Hepatocyte (in vitro differentiated cells): ENCODE results near the gene CCN5. TPM values are rescaled to one million over a fixed set of nuclear protein-coding genes. Genes with fewer than 3 reads are reported as not detected.

Experiments used
- DNase-seq: peaks from one replicate; pipeline ENCODE4 v3.0.0-alpha.2; 2016; ENCODE audit warnings: low spot score
- H2AFZ ChIP-seq: fragments of 200-600 bp; sonication (generic); 2 replicates; pipeline ENCODE4 v1.6.0; 2016; ENCODE audit warnings: antibody characterized with exemption, mild to moderate bottlenecking
- H3K27ac ChIP-seq: fragments of 200-600 bp; sonication (generic); 2 replicates; pipeline ENCODE4 v1.5.1; 2016; ENCODE audit warnings: mild to moderate bottlenecking
- H3K27me3 ChIP-seq: fragments of 200-600 bp; sonication (generic); 2 replicates; pipeline ENCODE4 v1.6.1; 2016
- H3K36me3 ChIP-seq: fragments of 200-600 bp; sonication (generic); replicated peaks from 2 replicates; pipeline ENCODE4 v1.5.1; 2016; ENCODE audit warnings: low read depth; ENCODE audit not compliant: insufficient read depth
- H3K4me1 ChIP-seq: fragments of 200-600 bp; sonication (generic); 2 replicates; pipeline ENCODE4 v1.5.1; 2016; ENCODE audit warnings: mild to moderate bottlenecking, moderate library complexity; ENCODE audit not compliant: insufficient read depth
- H3K4me2 ChIP-seq: fragments of 200-600 bp; sonication (generic); 2 replicates; pipeline ENCODE4 v1.6.0; 2016
- H3K4me3 ChIP-seq: fragments of 200-600 bp; sonication (generic); 2 replicates; pipeline ENCODE4 v1.5.1; 2016; ENCODE audit warnings: mild to moderate bottlenecking
- H3K79me2 ChIP-seq: fragments of 200-600 bp; sonication (generic); 2 replicates; pipeline ENCODE4 v1.6.0; 2017; ENCODE audit warnings: mild to moderate bottlenecking
- H3K9me2 ChIP-seq: fragments of 200-600 bp; sonication (generic); replicated peaks from 2 replicates; pipeline ENCODE4 v1.6.0; 2017; ENCODE audit warnings: mild to moderate bottlenecking; ENCODE audit not compliant: insufficient read depth
- H3K9me3 ChIP-seq: fragments of 200-600 bp; sonication (generic); 2 replicates; pipeline ENCODE4 v1.5.1; 2016; ENCODE audit warnings: low read depth, mild to moderate bottlenecking
- H4K20me1 ChIP-seq: fragments of 200-600 bp; sonication (generic); 2 replicates; pipeline ENCODE4 v1.6.0; 2016; ENCODE audit warnings: mild to moderate bottlenecking; ENCODE audit not compliant: insufficient read depth, poor library complexity, severe bottlenecking
- CTCF ChIP-seq: fragments of 200-600 bp; sonication (generic); IDR thresholded peaks from 2 replicates; pipeline ENCODE4 v1.5.1; 2016; ENCODE audit warnings: antibody characterized with exemption, mild to moderate bottlenecking; ENCODE audit not compliant: poor library complexity
- EZH2 ChIP-seq: fragments of 200-600 bp; sonication (generic); IDR thresholded peaks from 2 replicates; pipeline ENCODE4 v1.6.1; 2016; ENCODE audit warnings: antibody characterized with exemption, mild to moderate bottlenecking, borderline replicate concordance
- EZH2phosphoT487 ChIP-seq: fragments of 200-600 bp; sonication (generic); IDR thresholded peaks from one replicate; pipeline ENCODE4 v1.6.1; 2018; ENCODE audit warnings: antibody characterized with exemption, mild to moderate bottlenecking, low read depth, moderate library complexity; ENCODE audit not compliant: unreplicated experiment, severe bottlenecking
- WGBS: methylation state at CpG from one replicate; pipeline ENCODE4 v1.1.6; 2016; ENCODE audit warnings: low lambda C conversion rate; ENCODE audit errors: missing lambda C conversion rate; 5-methylcytosine and 5-hydroxymethylcytosine counted together
- polyA plus RNA-seq: library from polyadenylated mRNA; unstranded; fragments of >200 nt; fragmentation: Nextera tagmentation; extraction: Ambion mirVana; gene quantifications from 2 replicates; pipeline ENCODE4 v1.2.1, GENCODE V29; 2016
- total RNA-seq: library from RNA; depleted of rRNA; stranded (reverse); fragments of >200 nt; gene quantifications from 2 replicates; pipeline ENCODE4 v1.2.3, GENCODE V29; 2014

The CCN5 gene
- total and polyA plus RNA-seq, 2 experiments from 2014 or later = 0.53 to 0.82 TPM

- DNase-seq = no peak
- TF ChIP-seq CTCF (no peak), EZH2 (no peak), EZH2phosphoT487 (no peak)
Measured at GRCh38 chr20:44725837-44726236, 10.7 kb downstream of the CCN5 start.

GRCh38 chr20:44727039-44727438 is 11.9 kb downstream of the CCN5 start:
- Histone ChIP-seq H4K20me1 (no peaks in the 10 kb centered on the region), H3K9me2 (no peaks in the 10 kb centered on the region), H3K79me2 (no peaks in the 10 kb centered on the region), H2AFZ (no peak overlapping the region), H3K27me3 (no peaks in the 10 kb centered on the region), H3K4me2 (no peak overlapping the region), H3K4me3 (no peak overlapping the region), H3K36me3 (no peaks in the 10 kb centered on the region), H3K27ac (no peak overlapping the region), H3K4me1 (peaks cover 14% of the 10 kb centered on the region), H3K9me3 (no peaks in the 10 kb centered on the region)
- DNase-seq = no peak
- TF ChIP-seq EZH2phosphoT487 = no peak
- TF ChIP-seq CTCF = no peak
- no peak for TF ChIP-seq EZH2
- 90% methylated on average over 11 of the region's 11 CpGs for WGBS

More at GRCh38 chr20:44725837-44726236, 10.7 kb downstream of the CCN5 start:
- no peak overlapping the region for H3K4me3 ChIP-seq
- no peaks in the 10 kb centered on the region for H3K9me3 ChIP-seq
- 75% methylated on average over 5 of the region's 5 CpGs for WGBS
- no peaks in the 10 kb centered on the region for H3K9me2 ChIP-seq
- no peak overlapping the region for H3K4me2 ChIP-seq
- H3K36me3 ChIP-seq = no peaks in the 10 kb centered on the region
- H3K79me2 ChIP-seq = no peaks in the 10 kb centered on the region
- H3K4me1 ChIP-seq = peaks cover 14% of the 10 kb centered on the region
- no peaks in the 10 kb centered on the region for H4K20me1 ChIP-seq
- no peak overlapping the region for H2AFZ ChIP-seq
- no peak overlapping the region for H3K27ac ChIP-seq
- no peaks in the 10 kb centered on the region for H3K27me3 ChIP-seq

GRCh38 chr20:44727651-44728050 is 12.5 kb downstream of the CCN5 start:
- Histone ChIP-seq H3K4me2 (no peak overlapping the region), H3K4me1 (peaks cover 14% of the 10 kb centered on the region), H3K9me2 (no peaks in the 10 kb centered on the region), H4K20me1 (no peaks in the 10 kb centered on the region), H3K4me3 (no peak overlapping the region), H3K36me3 (no peaks in the 10 kb centered on the region), H3K9me3 (no peaks in the 10 kb centered on the region), H3K79me2 (no peaks in the 10 kb centered on the region), H2AFZ (no peak overlapping the region), H3K27ac (no peak overlapping the region), H3K27me3 (no peaks in the 10 kb centered on the region)
- no peak for DNase-seq
- whole genome bisulfite sequencing = 87% methylated on average over 2 of the region's 2 CpGs
- TF ChIP-seq EZH2phosphoT487 (no peak), EZH2 (no peak), CTCF (no peak)
